Testis (tissue), 2 donors: ENCODE measurements around the gene S1PR5.

Experiments used
- CTCF ChIP-seq, 3 experiments: fragments of 450-650 bp in 2 of 3; fragments of 200-600 bp in 1 of 3; sonication (generic) in 1 of 3; IDR thresholded peaks; one replicate each; pipeline ENCODE4 v1.5.1; 2016 to 2019; ENCODE audit warnings: antibody characterized with exemption in 3 of 3, mild to moderate bottlenecking in 2 of 3, moderate library complexity in 1 of 3
- POLR2A ChIP-seq: fragments of 450-650 bp; IDR thresholded peaks from one replicate; pipeline ENCODE4 v1.6.1; 2017; ENCODE audit warnings: antibody characterized with exemption, mild to moderate bottlenecking, moderate library complexity

- TF ChIP-seq CTCF (IDR thresholded peaks at IDR 0.05) = no peak
- TF ChIP-seq POLR2A = no peak
Measured at GRCh38 chr19:10467104-10467706, 50.0 kb downstream of the S1PR5 start.
